NCI-H510A (cell line): ENCODE data around the gene DUS3L.

Experiments
- DNase-seq: peaks from one replicate; lab custom pipeline; 2025; lab: John Stamatoyannopoulos, UW

DUS3L gene

GRCh38 chr19:5790559-5791520 lies at the start of gene DUS3L:
Gene DUS3L (minus strand): TSS chr19:5791163. CDS start chr19:5791141, 22 bp downstream.
- DNase-seq, result peak; percentile 97

- DNase-seq, result no peak
Observed at GRCh38 chr19:5839065-5840017, 48.4 kb upstream of the DUS3L start, which contains the start of gene FUT6. Gene FUT6 (minus strand): TSS chr19:5839702. CDS start chr19:5832567, 7,135 bp downstream.

GRCh38 chr19:5838353-5839064 lies 47.5 kb upstream of the DUS3L start:
- DNase-seq, result no peak

- no peak for DNase-seq
Observed at GRCh38 chr19:5837761-5838352, 46.9 kb upstream of the DUS3L start.

GRCh38 chr19:5832527-5833216 lies 41.7 kb upstream of the DUS3L start:
- no peak for DNase-seq

GRCh38 chr19:5832061-5832460 lies 41.1 kb upstream of the DUS3L start:
- DNase-seq, result no peak

- no peak for DNase-seq
Observed at GRCh38 chr19:5831159-5831558, 40.2 kb upstream of the DUS3L start.

- no peak for DNase-seq
Observed at GRCh38 chr19:5829567-5830310, 38.8 kb upstream of the DUS3L start.

GRCh38 chr19:5828661-5829566 lies 38.0 kb upstream of the DUS3L start:
- peak; percentile 67 for DNase-seq

GRCh38 chr19:5827891-5828660 lies 37.1 kb upstream of the DUS3L start:
- peak; percentile 98 for DNase-seq

- no peak for DNase-seq
Observed at GRCh38 chr19:5827342-5827890, 36.5 kb upstream of the DUS3L start.

- DNase-seq, result peak; percentile 99
Observed at GRCh38 chr19:5826531-5827341, 35.8 kb upstream of the DUS3L start.

- no peak for DNase-seq
Observed at GRCh38 chr19:5825178-5825577, 34.2 kb upstream of the DUS3L start.

- DNase-seq, result no peak
Observed at GRCh38 chr19:5824751-5825150, 33.8 kb upstream of the DUS3L start.

- DNase-seq, result no peak
Observed at GRCh38 chr19:5823579-5824281, 32.8 kb upstream of the DUS3L start.

GRCh38 chr19:5822181-5822844 lies 31.4 kb upstream of the DUS3L start:
- DNase-seq, result no peak
